Activated naive CD8-positive, alpha-beta T cell treated with anti-CD3 and anti-CD28 coated beads for 36 hours (primary cell): ENCODE data around the gene STXBP3. TPM values are rescaled to one million over a fixed set of nuclear protein-coding genes. Genes with fewer than 3 reads are reported as not detected.

Source experiments
- total RNA-seq, 2 experiments: library from RNA; stranded (reverse); gene quantifications; one replicate each; pipeline ENCODE4 v1.2.3, GENCODE V29; 2021

The STXBP3 gene
- total RNA-seq, 2 experiments from 2014 or later, result 31.8 to 34.0 TPM

Other genes with a start within 250 kb of the STXBP3 start
- gene EEIG2, start 186.6 kb upstream of the STXBP3 start, total RNA-seq, result 1 to 10 TPM; 7.8 to 7.9 TPM
- 10 to 100 TPM; 26.1 to 26.4 TPM for gene HENMT1, start 85.6 kb upstream of the STXBP3 start, total RNA-seq
- gene PRPF38B, start 54.4 kb upstream of the STXBP3 start, total RNA-seq, result 10 to 100 TPM; 66.8 to 71.5 TPM
- gene FNDC7, start 33.8 kb upstream of the STXBP3 start, total RNA-seq, result not detected
- not detected for gene AKNAD1, start 110.4 kb downstream of the STXBP3 start, total RNA-seq
- 1 to 10 TPM; 4.8 to 6.3 TPM for gene GPSM2, start 130.3 kb downstream of the STXBP3 start, total RNA-seq
- 10 to 100 TPM; 15.8 to 17.5 TPM for gene CLCC1, start 216.8 kb downstream of the STXBP3 start, total RNA-seq